Neural cell (in vitro differentiated cells): ENCODE data around the gene CYP1A1. TPM values are rescaled to one million over a fixed set of nuclear protein-coding genes. Genes with fewer than 3 reads are reported as not detected.
A peak's percentile ranks its signal among the peaks of the same experiment; 100 is the strongest.

ENCODE experiments used
- H2AFZ ChIP-seq: fragments of 200-600, 300-800 bp; sonication (generic), shearing (Covaris generic); 2 replicates; pipeline ENCODE4 v1.6.0; 2014; ENCODE audit warnings: low read depth, mild to moderate bottlenecking, antibody characterized with exemption, low read length, moderate library complexity
- H3F3A ChIP-seq: fragments of 200-600 bp; shearing (Covaris generic); 2 replicates; pipeline ENCODE4 v1.6.1; 2016; ENCODE audit warnings: mild to moderate bottlenecking, moderate library complexity, mixed read lengths, antibody characterized with exemption, low read length; ENCODE audit not compliant: insufficient read depth, poor library complexity, severe bottlenecking
- H3K27ac ChIP-seq: fragments of 200-600, 300-800 bp; sonication (generic), shearing (Covaris generic); 2 replicates; pipeline ENCODE4 v1.5.1; 2014; ENCODE audit warnings: mild to moderate bottlenecking, low read length, moderate library complexity
- H3K27me3 ChIP-seq: fragments of 300-800, 200-600 bp; sonication (generic), shearing (Covaris generic); 2 replicates; pipeline ENCODE4 v1.6.0; 2014; ENCODE audit warnings: mild to moderate bottlenecking, low read depth, low read length, moderate library complexity; ENCODE audit not compliant: insufficient read depth
- H3K36me3 ChIP-seq: fragments of 300-800, 200-600 bp; sonication (generic), shearing (Covaris generic); 2 replicates; pipeline ENCODE4 v1.5.1; 2014; ENCODE audit warnings: mild to moderate bottlenecking, antibody characterized with exemption, low read length, moderate library complexity; ENCODE audit not compliant: insufficient read depth
- H3K4me2 ChIP-seq: fragments of 300-800, 200-600 bp; sonication (generic), shearing (Covaris generic); 2 replicates; pipeline ENCODE4 v1.6.0; 2014; ENCODE audit warnings: mild to moderate bottlenecking, low read length
- H3K4me3 ChIP-seq: fragments of 300-800, 200-600 bp; sonication (generic), shearing (Covaris generic); 2 replicates; pipeline ENCODE4 v1.5.1; 2014; ENCODE audit warnings: mild to moderate bottlenecking, low read length, moderate library complexity
- H3K79me2 ChIP-seq: fragments of 200-600 bp; shearing (Covaris generic); replicated peaks from 2 replicates; pipeline ENCODE4 v1.6.0; 2014; ENCODE audit warnings: mild to moderate bottlenecking, low read length, moderate library complexity; ENCODE audit not compliant: insufficient read depth
- H3K9ac ChIP-seq: fragments of 300-800, 200-600 bp; sonication (generic), shearing (Covaris generic); 2 replicates; pipeline ENCODE4 v1.6.1; 2016; ENCODE audit warnings: mild to moderate bottlenecking, low read length, mixed read lengths
- H3K9me2 ChIP-seq: fragments of 200-600 bp; shearing (Covaris generic); 2 replicates; pipeline ENCODE4 v1.6.1; 2016; ENCODE audit warnings: mild to moderate bottlenecking, low read length, mixed read lengths; ENCODE audit not compliant: insufficient read depth
- H3K9me3 ChIP-seq: fragments of 200-600, 300-800 bp; sonication (generic), shearing (Covaris generic); 2 replicates; pipeline ENCODE4 v1.6.1; 2016; ENCODE audit warnings: mild to moderate bottlenecking, mixed run types, low read length, moderate library complexity, mixed read lengths
- H4K20me1 ChIP-seq: fragments of 200-600 bp; shearing (Covaris generic); 2 replicates; pipeline ENCODE4 v1.6.1; 2016; ENCODE audit warnings: mild to moderate bottlenecking, mixed run types; ENCODE audit not compliant: insufficient read depth
- CTCF ChIP-seq: fragments of 450-650 bp; IDR thresholded peaks from 2 replicates; pipeline ENCODE4 v1.5.1; 2014; ENCODE audit warnings: antibody characterized with exemption, mild to moderate bottlenecking, moderate library complexity; ENCODE audit not compliant: poor library complexity, severe bottlenecking
- EP300 ChIP-seq: fragments of 450-650 bp; conservative IDR thresholded peaks from 2 replicates; pipeline ENCODE4 v1.6.1; 2014; ENCODE audit warnings: antibody characterized with exemption, mild to moderate bottlenecking, moderate library complexity; ENCODE audit not compliant: poor library complexity, severe bottlenecking
- EZH2 ChIP-seq: fragments of 200-600, 300-800 bp; shearing (Covaris generic), sonication (generic); IDR thresholded peaks from 2 replicates; pipeline ENCODE4 v1.6.1; 2014; ENCODE audit warnings: antibody characterized with exemption, low read length, borderline replicate concordance, mild to moderate bottlenecking; ENCODE audit not compliant: insufficient read depth, poor library complexity, severe bottlenecking
- MXI1 ChIP-seq: fragments of 450-650 bp; conservative IDR thresholded peaks from 2 replicates; pipeline ENCODE4 v1.6.1; 2014; ENCODE audit warnings: antibody characterized with exemption, mild to moderate bottlenecking; ENCODE audit not compliant: poor library complexity, severe bottlenecking
- POLR2AphosphoS5 ChIP-seq: IDR thresholded peaks from 2 replicates; pipeline ENCODE4 v1.6.1; 2012
- RAD21 ChIP-seq: fragments of 450-650 bp; conservative IDR thresholded peaks from 2 replicates; pipeline ENCODE4 v1.6.1; 2014; ENCODE audit warnings: antibody characterized with exemption, mild to moderate bottlenecking, moderate library complexity
- REST ChIP-seq: IDR thresholded peaks from 2 replicates; pipeline ENCODE4 v1.6.1; 2012; ENCODE audit warnings: borderline replicate concordance
- SMC3 ChIP-seq: fragments of 450-650 bp; conservative IDR thresholded peaks from 2 replicates; pipeline ENCODE4 v1.6.1; 2014; ENCODE audit warnings: antibody characterized with exemption, mild to moderate bottlenecking, moderate library complexity; ENCODE audit not compliant: poor library complexity
- TAF1 ChIP-seq: IDR thresholded peaks from 2 replicates; pipeline ENCODE4 v1.6.1; 2012; ENCODE audit warnings: low read depth
- polyA plus RNA-seq: library from polyadenylated mRNA; depleted of rRNA; stranded (reverse); fragments of >200 nt; gene quantifications from 2 replicates; pipeline ENCODE4 v1.2.3, GENCODE V29; 2014

The CYP1A1 gene
- polyA plus RNA-seq, 1 donor from 2014 or later, result 0.09 TPM

- H3K9me3 ChIP-seq, result no peaks in the 10 kb centered on the region
- no peaks in the 10 kb centered on the region for H3F3A ChIP-seq
- no peak overlapping the region for H3K4me3 ChIP-seq
- no peaks in the 10 kb centered on the region for H3K79me2 ChIP-seq
- H3K4me2 ChIP-seq, result no peak overlapping the region
- H2AFZ ChIP-seq, result no peak overlapping the region
- no peak for TF ChIP-seq EP300
- no peak for TF ChIP-seq RAD21
- TF ChIP-seq MXI1, result no peak
- TF ChIP-seq CTCF, result no peak
- no peak for TF ChIP-seq SMC3
- no peak overlapping the region for H3K27ac ChIP-seq
- H3K27me3 ChIP-seq, result peaks cover 15% of the 10 kb centered on the region
- no peaks in the 10 kb centered on the region for H3K9me2 ChIP-seq
- H4K20me1 ChIP-seq, result no peaks in the 10 kb centered on the region
- H3K36me3 ChIP-seq, result no peaks in the 10 kb centered on the region
- H3K9ac ChIP-seq, result no peak overlapping the region
These were observed 2.4 kb upstream of the CYP1A1 start for GRCh38 chr15:74727727-74728126.

- Histone ChIP-seq H3K27ac (no peak overlapping the region), H3K27me3 (peaks cover 15% of the 10 kb centered on the region), H3K4me2 (no peak overlapping the region), H4K20me1 (no peaks in the 10 kb centered on the region), H3F3A (no peaks in the 10 kb centered on the region), H3K9me2 (no peaks in the 10 kb centered on the region), H3K9ac (no peak overlapping the region), H3K36me3 (no peaks in the 10 kb centered on the region), H2AFZ (no peak overlapping the region), H3K4me3 (peak overlapping the region; percentile 78), H3K9me3 (no peaks in the 10 kb centered on the region), H3K79me2 (no peaks in the 10 kb centered on the region)
- TF ChIP-seq RAD21 (no peak), SMC3 (no peak), TAF1 (no peak), EZH2 (no peak), REST (no peak), POLR2AphosphoS5 (no peak), MXI1 (no peak), CTCF (no peak), EP300 (no peak)
These were observed 1.4 kb upstream of the CYP1A1 start for GRCh38 chr15:74726774-74727164.
